H1 (cell line): Measurements from ENCODE around the gene SH3TC2. TPM values are rescaled to one million over a fixed set of nuclear protein-coding genes. Genes with fewer than 3 reads are reported as not detected.

Experiments
- CTCF ChIA-PET: fragments of 300-600 bp; sonication (Branson Sonifier 250); formaldehyde crosslinking; loops from one replicate; lab custom pipeline; 2021; ENCODE audit not compliant: partially characterized antibody; lab: Charles Lee
- POLR2A ChIA-PET: fragments of 300-600 bp; sonication (Branson Sonifier 250); formaldehyde crosslinking; loops from one replicate; lab custom pipeline; 2021; ENCODE audit warnings: inconsistent platforms; ENCODE audit not compliant: partially characterized antibody; lab: Charles Lee
- DNase-seq, 2 experiments: peaks; one replicate each; pipeline versions ENCODE4 v3.0.0 to v3.0.0-alpha.2; 2010 to 2022; ENCODE audit warnings: low spot score in 2 of 2, low read depth in 1 of 2, mixed read lengths in 1 of 2
- FAIRE-seq: peaks from 2 replicates; lab custom pipeline; 2011; peaks lifted over from hg19 to GRCh38; lab: Jason Lieb, UNC
- H2AFZ ChIP-seq: 2 replicates; pipeline ENCODE4 v1.8.1; 2012; ENCODE audit warnings: low read length, inconsistent platforms
- H2AK5ac ChIP-seq: 2 replicates; pipeline ENCODE4 v1.6.1; 2013; ENCODE audit warnings: low read depth, low read length
- H2BK120ac ChIP-seq: replicated peaks from 2 replicates; pipeline ENCODE3; 2013; ENCODE audit warnings: low read depth, low read length, inconsistent platforms
- H2BK12ac ChIP-seq: 2 replicates; pipeline ENCODE4 v1.6.1; 2013; ENCODE audit warnings: low read depth, low read length
- H2BK15ac ChIP-seq: 2 replicates; pipeline ENCODE4 v1.6.1; 2013; ENCODE audit warnings: low read length
- H2BK20ac ChIP-seq: 2 replicates; pipeline ENCODE4 v1.6.1; 2013; ENCODE audit warnings: low read length
- H2BK5ac ChIP-seq: 2 replicates; pipeline ENCODE4 v1.6.1; 2013; ENCODE audit warnings: low read depth, low read length
- H3K14ac ChIP-seq: 2 replicates; pipeline ENCODE4 v1.6.1; 2013; ENCODE audit warnings: inconsistent platforms; ENCODE audit not compliant: insufficient read length
- H3K18ac ChIP-seq: 2 replicates; pipeline ENCODE4 v1.6.1; 2013; ENCODE audit warnings: low read length; ENCODE audit errors: extremely low read depth
- H3K23ac ChIP-seq: 2 replicates; pipeline ENCODE4 v1.6.1; 2013; ENCODE audit warnings: inconsistent platforms; ENCODE audit not compliant: insufficient read length
- H3K23me2 ChIP-seq: 2 replicates; pipeline ENCODE4 v1.6.1; 2013; ENCODE audit warnings: low read depth, low read length
- H3K27ac ChIP-seq: 2 replicates; pipeline ENCODE4 v1.6.1; 2011; ENCODE audit warnings: low read depth, low read length, inconsistent platforms
- H3K27me3 ChIP-seq, 4 experiments: replicated peaks in 1 of 4; 1 replicate in 1 of 4; 2 replicates in 3 of 4; pipeline versions ENCODE4 v1.6.1 to v1.8.1; 2011 to 2013; ENCODE audit warnings: low read length in 3 of 4, mild to moderate bottlenecking in 3 of 4, inconsistent platforms in 2 of 4, mixed read lengths in 2 of 4, moderate library complexity in 1 of 4; ENCODE audit not compliant: control insufficient read depth in 3 of 4, insufficient read depth in 3 of 4; ENCODE audit errors: extremely low read depth in 1 of 4
- H3K36me3 ChIP-seq, 4 experiments: 2 replicates each; pipeline versions ENCODE4 v1.6.1 to v1.8.1; 2011 to 2013; ENCODE audit warnings: mild to moderate bottlenecking in 4 of 4, low read length in 3 of 4, moderate library complexity in 2 of 4, control low read depth in 1 of 4, inconsistent platforms in 1 of 4; ENCODE audit not compliant: insufficient read depth in 4 of 4, control insufficient read depth in 2 of 4
- H3K4ac ChIP-seq: replicated peaks from 2 replicates; pipeline ENCODE3; 2013; ENCODE audit warnings: low read length, low read depth, mixed read lengths, inconsistent platforms; ENCODE audit not compliant: insufficient read length
- H3K4me1 ChIP-seq, 4 experiments: replicated peaks in 1 of 4; 1 replicate in 1 of 4; 2 replicates in 3 of 4; pipeline versions ENCODE4 v1.6.1 to v1.8.1; 2011 to 2013; ENCODE audit warnings: low read length in 3 of 4, inconsistent platforms in 2 of 4, mixed read lengths in 1 of 4; ENCODE audit not compliant: insufficient read depth in 4 of 4, control insufficient read depth in 3 of 4
- H3K4me2 ChIP-seq, 2 experiments: 2 replicates each; pipeline versions ENCODE4 v1.6.1 to v1.8.1; 2011 to 2013; ENCODE audit warnings: low read depth in 2 of 2, low read length in 2 of 2, control low read depth in 1 of 2, inconsistent platforms in 1 of 2, mild to moderate bottlenecking in 1 of 2; ENCODE audit not compliant: insufficient read depth in 1 of 2
- H3K4me3 ChIP-seq, 4 experiments: fragments of 200-600, 300-600 bp in 1 of 4; sonication (generic), shearing (Covaris generic), sonication (Bioruptor Twin) in 1 of 4; 2 replicates each; pipeline versions ENCODE4 v1.5.1 to v1.8.1; 2011 to 2016; ENCODE audit warnings: low read length in 4 of 4, low read depth in 3 of 4, control low read depth in 2 of 4, inconsistent platforms in 2 of 4, mild to moderate bottlenecking in 2 of 4, mixed read lengths in 1 of 4, moderate library complexity in 1 of 4; ENCODE audit not compliant: insufficient read depth in 2 of 4; ENCODE audit errors: extremely low read depth in 1 of 4
- H3K56ac ChIP-seq: replicated peaks from 2 replicates; pipeline ENCODE3; 2013; ENCODE audit warnings: low read depth, mild to moderate bottlenecking, mixed read lengths, low read length, inconsistent platforms; ENCODE audit not compliant: insufficient read length
- H3K79me1 ChIP-seq: 2 replicates; pipeline ENCODE4 v1.6.1; 2013; ENCODE audit warnings: low read depth, low read length, control low read depth
- H3K79me2 ChIP-seq, 2 experiments: 2 replicates each; pipeline versions ENCODE4 v1.6.1 to v1.8.1; 2012 to 2013; ENCODE audit warnings: low read length in 2 of 2, mild to moderate bottlenecking in 2 of 2, inconsistent platforms in 1 of 2; ENCODE audit not compliant: insufficient read depth in 2 of 2, control insufficient read depth in 1 of 2
- H3K9ac ChIP-seq, 4 experiments: replicated peaks in 1 of 4; 1 replicate in 1 of 4; 2 replicates in 3 of 4; pipeline versions ENCODE4 v1.6.1 to v1.8.1; 2011 to 2013; ENCODE audit warnings: low read depth in 3 of 4, low read length in 3 of 4, control low read depth in 2 of 4, mild to moderate bottlenecking in 2 of 4, moderate library complexity in 2 of 4, inconsistent platforms in 1 of 4; ENCODE audit errors: extremely low read depth in 1 of 4
- H3K9me3 ChIP-seq, 2 experiments: 2 replicates each; pipeline versions ENCODE4 v1.6.1 to v1.8.1; 2012 to 2013; ENCODE audit warnings: mild to moderate bottlenecking in 2 of 2, moderate library complexity in 2 of 2, control low read depth in 1 of 2, inconsistent platforms in 1 of 2, low read depth in 1 of 2, low read length in 1 of 2, mixed read lengths in 1 of 2; ENCODE audit not compliant: insufficient read depth in 2 of 2
- H4K20me1 ChIP-seq, 2 experiments: replicated peaks in 1 of 2; 2 replicates each; pipeline versions ENCODE3 to v1.8.1; 2011 to 2013; ENCODE audit warnings: inconsistent platforms in 2 of 2, low read length in 2 of 2, mild to moderate bottlenecking in 1 of 2; ENCODE audit not compliant: insufficient read depth in 2 of 2, control insufficient read depth in 1 of 2
- H4K5ac ChIP-seq: 2 replicates; pipeline ENCODE4 v1.6.1; 2013; ENCODE audit warnings: low read length, low read depth, mixed read lengths, inconsistent platforms; ENCODE audit not compliant: insufficient read length
- H4K8ac ChIP-seq: 2 replicates; pipeline ENCODE4 v1.8.0; 2013; ENCODE audit warnings: mild to moderate bottlenecking, moderate library complexity, low read length, inconsistent platforms; ENCODE audit not compliant: insufficient read depth; ENCODE audit errors: extremely low read depth
- H4K91ac ChIP-seq: replicated peaks from 2 replicates; pipeline ENCODE3; 2013; ENCODE audit warnings: low read length, mixed read lengths, inconsistent platforms; ENCODE audit not compliant: insufficient read length
- ASH2L ChIP-seq: fragments of 200-600, 300-600 bp; sonication (generic); IDR thresholded peaks from one replicate; pipeline ENCODE4 v1.7.1; 2017; ENCODE audit warnings: low read length
- BRCA1 ChIP-seq: IDR thresholded peaks from 2 replicates; pipeline ENCODE4 v1.6.1; 2012; ENCODE audit warnings: low read depth, low read length, improper control_type of control experiment
- CBX5 ChIP-seq: fragments of 300-800, 300-1000 bp; sonication (generic); IDR thresholded peaks from 2 replicates; pipeline ENCODE4 v1.7.1; 2016; ENCODE audit warnings: antibody characterized with exemption, low read length, low read depth
- CBX8 ChIP-seq: fragments of 300-800, 300-1000 bp; sonication (generic); IDR thresholded peaks from 2 replicates; pipeline ENCODE4 v1.7.1; 2016; ENCODE audit warnings: low read depth, low read length, borderline replicate concordance
- CHD2 ChIP-seq: IDR thresholded peaks from 2 replicates; pipeline ENCODE4 v1.6.1; 2012; ENCODE audit warnings: low read length, improper control_type of control experiment
- KDM5A ChIP-seq: fragments of 200-600 bp; IDR thresholded peaks from 2 replicates; pipeline ENCODE4 v1.7.1; 2012; ENCODE audit warnings: mild to moderate bottlenecking, low read length, inconsistent platforms, mixed read lengths
- POLR2AphosphoS5 ChIP-seq: IDR thresholded peaks from 2 replicates; pipeline ENCODE4 v1.6.1; 2011; ENCODE audit warnings: low read depth, low read length
- RBBP5 ChIP-seq: IDR thresholded peaks from 2 replicates; pipeline ENCODE4 v1.7.1; 2012; ENCODE audit warnings: low read depth, mild to moderate bottlenecking, inconsistent platforms, low read length, moderate library complexity, borderline replicate concordance
- SP1 ChIP-seq: IDR thresholded peaks from 2 replicates; pipeline ENCODE4 v1.6.1; 2011; ENCODE audit warnings: low read depth, low read length
- TAF1 ChIP-seq: IDR thresholded peaks from 2 replicates; pipeline ENCODE4 v1.6.1; 2011; ENCODE audit warnings: mild to moderate bottlenecking, low read depth, low read length
- WGBS, 2 experiments: shearing (Covaris generic) in 1 of 2; methylation state at CpG; one replicate each; pipeline versions ENCODE4 v1.1.6 to v1.1.7; 2013 to 2015; ENCODE audit warnings: low lambda C conversion rate in 2 of 2, mixed read lengths in 2 of 2, inconsistent platforms in 1 of 2, low coverage in 1 of 2, missing lambda C conversion rate in 1 of 2; ENCODE audit not compliant: insufficient replicate concordance in 2 of 2, insufficient coverage in 1 of 2, insufficient read length in 1 of 2; ENCODE audit errors: extremely low coverage in 1 of 2, missing lambda C conversion rate in 1 of 2; 5-methylcytosine and 5-hydroxymethylcytosine counted together
- polyA plus RNA-seq, 7 experiments: library from polyadenylated mRNA; depleted of rRNA in 3 of 7; stranded (reverse) in 5 of 7; unstranded in 2 of 7; fragments of >200 nt in 5 of 7; fragments of 200-250 nt in 2 of 7; gene quantifications; 1 replicate in 5 of 7; 2 replicates in 1 of 7; 4 replicates in 1 of 7; pipeline versions ENCODE4 v1.2.1 to v1.2.3, GENCODE V29; 2011 to 2013; ENCODE audit warnings: missing spikeins in 2 of 7, mixed read lengths in 2 of 7
- total RNA-seq: library from RNA; stranded (reverse); fragmentation: NEBNext Ultra II Directional; extraction: Animal tissue kit (Norgen Biotek cat#: 25700); gene quantifications from 2 replicates; pipeline ENCODE4 v1.2.1, GENCODE V29; 2021

Gene SH3TC2
- total and polyA plus RNA-seq, 2 of the 8 experiments (the other 6 are each of a cell fraction or from before 2014, with no cell fraction given) = 0.11 to 0.80 TPM

DNA sequence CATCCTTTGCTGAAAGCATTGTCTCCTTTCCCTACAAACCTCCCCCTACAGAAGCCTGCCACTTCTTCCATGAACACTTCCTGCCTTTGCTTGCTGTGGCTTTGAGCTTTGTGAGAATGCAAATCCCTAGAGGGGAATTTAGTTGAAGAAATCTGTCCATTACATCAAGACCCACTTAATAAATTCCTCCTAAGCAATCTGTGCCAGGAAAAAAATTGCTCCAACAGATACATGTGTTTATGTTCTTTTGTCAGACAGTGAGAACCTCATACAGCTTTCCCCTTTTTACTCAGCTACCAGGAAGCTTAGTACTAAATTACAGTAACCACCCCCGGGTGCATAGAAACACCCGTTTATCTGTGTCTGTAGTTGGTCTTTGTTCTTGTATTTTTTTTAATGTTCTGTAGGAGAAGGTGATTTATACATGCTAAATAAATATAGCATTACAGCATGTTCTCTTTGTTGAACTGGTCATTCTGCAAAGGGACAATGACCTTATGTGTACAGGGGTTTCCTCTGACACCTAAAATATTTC, 43.9 kb downstream of the SH3TC2 start:
- Histone ChIP-seq H3K23ac (no peak overlapping the region), H4K8ac (no peak overlapping the region), H3K79me2 (no peaks in the 10 kb centered on the region), H3K9me3 (no peaks in the 10 kb centered on the region), H3K14ac (no peak overlapping the region), H3K4ac (no peak overlapping the region), H2BK15ac (no peak overlapping the region), H3K27me3 (no peaks in the 10 kb centered on the region), H3K9ac (no peak overlapping the region), H3K56ac (no peak overlapping the region), H3K4me3 (no peak overlapping the region), H2BK5ac (no peak overlapping the region), H4K5ac (no peak overlapping the region), H3K27ac (no peak overlapping the region), H3K36me3 (no peaks in the 10 kb centered on the region), H2BK12ac (no peak overlapping the region), H2AK5ac (no peak overlapping the region), H3K18ac (no peak overlapping the region), H4K20me1 (no peaks in the 10 kb centered on the region), H3K23me2 (no peaks in the 10 kb centered on the region), H2BK20ac (no peak overlapping the region), H3K4me1 (no peaks in the 10 kb centered on the region), H3K79me1 (no peaks in the 10 kb centered on the region), H3K4me2 (no peak overlapping the region), H2AFZ (peak overlapping the region; percentile 43; the same call in 1 of the 2 replicates), H2BK120ac (no peak overlapping the region), H4K91ac (no peak overlapping the region)
- no peak for TF ChIP-seq CBX8
- no peak for TF ChIP-seq CBX5
- no peak for TF ChIP-seq CHD2
- TF ChIP-seq RBBP5 = no peak
- no peak for TF ChIP-seq KDM5A
- no peak for TF ChIP-seq ASH2L
- no peak for TF ChIP-seq TAF1
- TF ChIP-seq BRCA1 = no peak
- TF ChIP-seq SP1 = no peak
- no peak for TF ChIP-seq POLR2AphosphoS5
- 87% methylated on average over 2 of the region's 2 CpGs; no CpG with 5 or more reads in 1 of the 2 experiments for WGBS, 2 experiments
- CTCF ChIA-PET = interaction anchor here (0.9 to 2.4 kb wide), 8 partner anchors 8 to 290 kb away, joined by 3 to 12 read pairs (median 5); no protein-coding TSS in a partner anchor
- FAIRE-seq (no peak), DNase-seq (no peak)
- POLR2A ChIA-PET = no interaction called here
